HepG2 (cell line): ENCODE results near the gene CHCHD6. TPM values are rescaled to one million over a fixed set of nuclear protein-coding genes. Genes with fewer than 3 reads are reported as not detected.

Source experiments
- ATAC-seq: fragments of 200-7000 bp; cut with Tn5 transposase; 3 replicates; pipeline ENCODE4 v1.9.1; 2020; ENCODE audit warnings: mild to moderate bottlenecking, moderate library complexity
- BruUV-seq: library from RNA; stranded (reverse); fragments of 400-500 nt; replicated peaks from 2 replicates; lab custom pipeline; 2021; lab: Mats Ljungman, UMichigan
- CTCF ChIA-PET: fragments of 300-600 bp; formaldehyde crosslinking; extraction: SDS; loops from one replicate; lab custom pipeline; 2021; ENCODE audit warnings: low total read pairs, inconsistent platforms, low intra/inter-chr PET ratio; lab: Yijun Ruan, JAX
- POLR2A ChIA-PET: fragments of 350-600 bp; sonication (Branson Sonifier 250); formaldehyde crosslinking; loops from one replicate; lab custom pipeline; 2020; ENCODE audit warnings: antibody characterized with exemption, inconsistent platforms; lab: Yijun Ruan, JAX
- DNase-seq: peaks from one replicate; pipeline ENCODE4 v3.0.0-alpha.2; 2015; ENCODE audit warnings: low spot score
- FAIRE-seq: peaks from 3 replicates; lab custom pipeline; 2011; peaks lifted over from hg19 to GRCh38; lab: Jason Lieb, UNC
- H2AFZ ChIP-seq: one replicate; pipeline ENCODE4 v1.6.1; 2011; ENCODE audit warnings: low read length, inconsistent platforms
- H3K27ac ChIP-seq: fragments of 300-600 bp; 3 replicates; pipeline ENCODE4 v1.8.0; 2011; ENCODE audit warnings: mixed run types, mild to moderate bottlenecking, mixed read lengths, low read length, inconsistent platforms; ENCODE audit not compliant: insufficient read depth; ENCODE audit errors: extremely low read length
- H3K27me3 ChIP-seq, 2 experiments: fragments of 200-600 bp in 1 of 2; 2 replicates in 1 of 2; 3 replicates in 1 of 2; pipeline versions ENCODE4 v1.6.0 to v1.8.0; 2011; ENCODE audit warnings: low read length in 2 of 2, mild to moderate bottlenecking in 2 of 2, moderate library complexity in 2 of 2, inconsistent platforms in 1 of 2; ENCODE audit not compliant: insufficient read depth in 2 of 2, control insufficient read depth in 1 of 2
- H3K36me3 ChIP-seq, 2 experiments: fragments of 200-600 bp in 1 of 2; replicated peaks in 1 of 2; 2 replicates in 1 of 2; 3 replicates in 1 of 2; pipeline versions ENCODE4 v1.5.1 to v1.8.0; 2011; ENCODE audit warnings: low read length in 2 of 2, inconsistent platforms in 1 of 2; ENCODE audit not compliant: insufficient read depth in 2 of 2, control insufficient read depth in 1 of 2
- H3K4me1 ChIP-seq: 2 replicates; pipeline ENCODE4 v1.5.1; 2012; ENCODE audit warnings: low read length, inconsistent platforms; ENCODE audit not compliant: insufficient read depth
- H3K4me2 ChIP-seq: 2 replicates; pipeline ENCODE4 v1.6.0; 2011; ENCODE audit warnings: low read depth, low read length, inconsistent platforms
- H3K4me3 ChIP-seq, 3 experiments: fragments of 200-600 bp in 1 of 3; sonication (generic), shearing (Covaris generic) in 1 of 3; replicated peaks in 1 of 3; 2 replicates each; pipeline ENCODE4 v1.5.1; 2011 to 2016; ENCODE audit warnings: low read length in 3 of 3, inconsistent platforms in 2 of 3, low read depth in 2 of 3, mild to moderate bottlenecking in 2 of 3, control low read depth in 1 of 3, mixed read lengths in 1 of 3; ENCODE audit not compliant: insufficient read depth in 1 of 3
- H3K79me2 ChIP-seq: one replicate; pipeline ENCODE4 v1.6.1; 2011; ENCODE audit warnings: low read length, inconsistent platforms; ENCODE audit not compliant: insufficient read depth
- H3K9ac ChIP-seq: 2 replicates; pipeline ENCODE4 v1.6.0; 2011; ENCODE audit warnings: mild to moderate bottlenecking, low read depth, low read length, inconsistent platforms; ENCODE audit not compliant: insufficient read depth
- H3K9me3 ChIP-seq: 2 replicates; pipeline ENCODE4 v1.5.1; 2012; ENCODE audit warnings: mild to moderate bottlenecking, low read length
- H4K20me1 ChIP-seq: 2 replicates; pipeline ENCODE4 v1.6.0; 2011; ENCODE audit warnings: inconsistent platforms, mild to moderate bottlenecking, low read length, moderate library complexity; ENCODE audit not compliant: insufficient read depth
- CCAR2 ChIP-seq: fragments of 200-400 bp; formaldehyde crosslinking; optimal IDR thresholded peaks from 2 replicates; pipeline ENCODE3; 2018; ENCODE audit warnings: low read depth, mild to moderate bottlenecking, low read length, moderate library complexity
- DPF2 ChIP-seq: sonication (generic); formaldehyde crosslinking; IDR thresholded peaks from 2 replicates; pipeline ENCODE4 v1.4.0; 2020; ENCODE audit warnings: mild to moderate bottlenecking, low read depth, missing genetic modification reagents, borderline replicate concordance
- ZNF33A ChIP-seq: sonication (generic); formaldehyde crosslinking; IDR thresholded peaks from 2 replicates; pipeline ENCODE4 v1.5.1; 2020; ENCODE audit warnings: missing genetic modification reagents, mild to moderate bottlenecking, moderate library complexity, borderline replicate concordance
- ZNF775 ChIP-seq: sonication (generic); formaldehyde crosslinking; IDR thresholded peaks from 2 replicates; pipeline ENCODE4 v1.4.0; 2020; ENCODE audit warnings: missing genetic modification reagents, mild to moderate bottlenecking, moderate library complexity, borderline replicate concordance
- WGBS: methylation state at CpG from one replicate; pipeline ENCODE4 v1.1.6; 2017; ENCODE audit warnings: low lambda C conversion rate; 5-methylcytosine and 5-hydroxymethylcytosine counted together
- in situ Hi-C: cut with HindIII; loops from 2 replicates; pipeline ENCODE4 v1.10.0; 2017; ENCODE audit warnings: low pct_unique_long_range_greater_than_20kb; ENCODE audit not compliant: extremely low pct_ligation_motif_present
- intact Hi-C: fragments of 100-400 bp; cut with micrococcal nuclease; formaldehyde crosslinking; loops from one replicate; pipeline ENCODE4 v1.10.0; 2022; ENCODE audit not compliant: unreplicated experiment
- polyA plus RNA-seq, 8 experiments: library from polyadenylated mRNA; depleted of rRNA in 3 of 8; stranded (reverse) in 7 of 8; unstranded in 1 of 8; fragments of >200 nt; fragmentation: Illumina TruSeq in 4 of 8; extraction: Trizol in 4 of 8; gene quantifications; 2 replicates each; pipeline versions ENCODE4 v1.2.1 to v1.2.3, GENCODE V29; 2011 to 2016; ENCODE audit warnings: low read depth in 4 of 8, missing spikeins in 1 of 8, mixed read lengths in 1 of 8; ENCODE audit not compliant: insufficient read depth in 1 of 8
- total RNA-seq, 5 experiments: library from RNA; depleted of rRNA; stranded (reverse); fragments of >200 nt; fragmentation: Illumina TruSeq; extraction: Trizol; gene quantifications; 2 replicates each; pipeline ENCODE4 v1.2.3, GENCODE V29; 2016; ENCODE audit warnings: low read depth in 1 of 5
- TF ChIP-seq, protein P1 (sequence below): sonication (generic); formaldehyde crosslinking; IDR thresholded peaks from 2 replicates; pipeline ENCODE4 v1.4.0; 2020; ENCODE audit warnings: missing genetic modification reagents, borderline replicate concordance

CHCHD6 gene
- total and polyA plus RNA-seq, 2 of the 13 experiments (the other 11 are each of a cell fraction or from before 2014, with no cell fraction given), result 20.3 to 20.8 TPM

DNA sequence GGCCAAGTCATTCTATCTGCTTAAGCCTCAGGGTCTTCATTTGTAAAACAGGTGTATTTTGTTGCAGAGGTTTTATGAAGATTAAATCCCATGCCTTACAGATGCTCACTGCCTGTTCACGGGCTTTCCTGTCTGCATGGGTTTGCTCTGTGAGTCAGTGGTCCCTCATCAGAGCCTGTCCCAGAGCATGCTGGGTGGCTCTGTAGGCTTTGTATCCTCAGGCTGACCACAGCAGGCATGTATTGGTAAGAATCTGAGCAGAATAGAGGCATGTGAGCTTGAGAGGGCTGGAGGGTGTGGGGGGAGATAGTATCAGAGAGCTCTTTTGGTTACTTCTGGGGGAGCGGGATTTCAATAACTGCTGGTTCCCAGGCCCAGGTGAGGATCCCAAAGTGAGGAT, 233.5 kb downstream of the CHCHD6 start:
- POLR2A ChIA-PET, result no interaction called here
- in situ Hi-C loops, result no loop called here

More for the DNA sequence above, 233.5 kb downstream of the CHCHD6 start:
- no peak overlapping the region for H3K4me2 ChIP-seq
- TF ChIP-seq, protein P1, sequence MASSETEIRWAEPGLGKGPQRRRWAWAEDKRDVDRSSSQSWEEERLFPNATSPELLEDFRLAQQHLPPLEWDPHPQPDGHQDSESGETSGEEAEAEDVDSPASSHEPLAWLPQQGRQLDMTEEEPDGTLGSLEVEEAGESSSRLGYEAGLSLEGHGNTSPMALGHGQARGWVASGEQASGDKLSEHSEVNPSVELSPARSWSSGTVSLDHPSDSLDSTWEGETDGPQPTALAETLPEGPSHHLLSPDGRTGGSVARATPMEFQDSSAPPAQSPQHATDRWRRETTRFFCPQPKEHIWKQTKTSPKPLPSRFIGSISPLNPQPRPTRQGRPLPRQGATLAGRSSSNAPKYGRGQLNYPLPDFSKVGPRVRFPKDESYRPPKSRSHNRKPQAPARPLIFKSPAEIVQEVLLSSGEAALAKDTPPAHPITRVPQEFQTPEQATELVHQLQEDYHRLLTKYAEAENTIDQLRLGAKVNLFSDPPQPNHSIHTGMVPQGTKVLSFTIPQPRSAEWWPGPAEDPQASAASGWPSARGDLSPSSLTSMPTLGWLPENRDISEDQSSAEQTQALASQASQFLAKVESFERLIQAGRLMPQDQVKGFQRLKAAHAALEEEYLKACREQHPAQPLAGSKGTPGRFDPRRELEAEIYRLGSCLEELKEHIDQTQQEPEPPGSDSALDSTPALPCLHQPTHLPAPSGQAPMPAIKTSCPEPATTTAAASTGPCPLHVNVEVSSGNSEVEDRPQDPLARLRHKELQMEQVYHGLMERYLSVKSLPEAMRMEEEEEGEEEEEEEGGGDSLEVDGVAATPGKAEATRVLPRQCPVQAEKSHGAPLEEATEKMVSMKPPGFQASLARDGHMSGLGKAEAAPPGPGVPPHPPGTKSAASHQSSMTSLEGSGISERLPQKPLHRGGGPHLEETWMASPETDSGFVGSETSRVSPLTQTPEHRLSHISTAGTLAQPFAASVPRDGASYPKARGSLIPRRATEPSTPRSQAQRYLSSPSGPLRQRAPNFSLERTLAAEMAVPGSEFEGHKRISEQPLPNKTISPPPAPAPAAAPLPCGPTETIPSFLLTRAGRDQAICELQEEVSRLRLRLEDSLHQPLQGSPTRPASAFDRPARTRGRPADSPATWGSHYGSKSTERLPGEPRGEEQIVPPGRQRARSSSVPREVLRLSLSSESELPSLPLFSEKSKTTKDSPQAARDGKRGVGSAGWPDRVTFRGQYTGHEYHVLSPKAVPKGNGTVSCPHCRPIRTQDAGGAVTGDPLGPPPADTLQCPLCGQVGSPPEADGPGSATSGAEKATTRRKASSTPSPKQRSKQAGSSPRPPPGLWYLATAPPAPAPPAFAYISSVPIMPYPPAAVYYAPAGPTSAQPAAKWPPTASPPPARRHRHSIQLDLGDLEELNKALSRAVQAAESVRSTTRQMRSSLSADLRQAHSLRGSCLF, result no peak
- TF ChIP-seq ZNF33A (CRISPR knock-in tag), result no peak
- no peak for TF ChIP-seq CCAR2
- TF ChIP-seq DPF2 (CRISPR knock-in tag), result no peak
- no peak for TF ChIP-seq ZNF775 (CRISPR knock-in tag)
- no peak overlapping the region for H3K4me3 ChIP-seq
- no peaks in the 10 kb centered on the region for H3K79me2 ChIP-seq
- no peaks in the 10 kb centered on the region for H4K20me1 ChIP-seq
- DNase-seq (no peak), FAIRE-seq (no peak), ATAC-seq (no peak)
- H3K9me3 ChIP-seq, result no peaks in the 10 kb centered on the region
- H3K9ac ChIP-seq, result no peak overlapping the region
- H3K27me3 ChIP-seq, result no peaks in the 10 kb centered on the region
- CTCF ChIA-PET, result no interaction called here
- 89% methylated on average over 1 of the region's 2 CpGs for WGBS
- no peak overlapping the region for H2AFZ ChIP-seq
- peaks cover 0 to 2% of the 10 kb centered on the region in 2 experiments; a peak in 1 of 5 replicates for H3K36me3 ChIP-seq
- H3K27ac ChIP-seq, result no peak overlapping the region
- intact Hi-C loops, result no loop called here
- H3K4me1 ChIP-seq, result no peaks in the 10 kb centered on the region
- no TSS peak for BruUV-seq
